Pancreas (tissue), 10 donors: ENCODE measurements around the gene GOLGB1. TPM values are rescaled to one million over a fixed set of nuclear protein-coding genes. Genes with fewer than 3 reads are reported as not detected.

Experiments used
- ATAC-seq, 4 donors: fragments of 200-7000 bp; cut with Tn5 transposase; one replicate each; pipeline versions ENCODE4 v1.8.0 to v1.9.1; 2020; ENCODE audit warnings: mild to moderate bottlenecking in 4 of 4, moderate library complexity in 4 of 4
- DNase-seq, 6 donors: peaks; one replicate each; pipeline ENCODE4 v3.0.0-alpha.2; 2020
- FAIRE-seq: peaks from 2 replicates; lab custom pipeline; 2012; peaks lifted over from hg19 to GRCh38; lab: Jason Lieb, UNC
- H3K27ac ChIP-seq, 4 donors: fragments of 200-600 bp; sonication (generic); 1 replicate in 3 of 4; 2 replicates in 1 of 4; pipeline versions ENCODE4 v1.5.0 to v1.8.0; 2020
- H3K27me3 ChIP-seq, 4 donors: fragments of 200-600 bp; one replicate each; pipeline ENCODE4 v1.8.0; 2021
- H3K36me3 ChIP-seq, 3 donors: fragments of 200-600 bp; sonication (generic) in 1 of 3; one replicate each; pipeline versions ENCODE4 v1.5.0 to v1.8.0; 2020 to 2021
- H3K4me1 ChIP-seq, 3 donors: fragments of 200-600 bp; one replicate each; pipeline ENCODE4 v1.8.0; 2021
- H3K4me3 ChIP-seq, 4 donors: fragments of 200-600 bp; sonication (generic) in 2 of 4; one replicate each; pipeline versions ENCODE4 v1.5.0 to v1.8.0; 2020 to 2021
- H3K9me3 ChIP-seq, 4 donors: fragments of 200-600 bp; one replicate each; pipeline ENCODE4 v1.8.0; 2021
- WGBS, 2 donors: extraction: QIAGEN DNeasy Blood & Tissue Kit; methylation state at CpG; one replicate each; pipeline ENCODE4 v1.1.7; 2013; 5-methylcytosine and 5-hydroxymethylcytosine counted together
- intact Hi-C, 3 donors: fragments of 100-400 bp; cut with DNase I; formaldehyde crosslinking; loops; one replicate each; pipeline versions ENCODE4 v1.11.1 to v1.14.2; 2022
- polyA plus RNA-seq, 2 donors: library from polyadenylated mRNA; stranded (reverse); fragments of 200-250 nt; gene quantifications; one replicate each; pipeline ENCODE4 v1.2.3, GENCODE V29; 2013
- total RNA-seq, 6 donors: library from RNA; stranded (reverse); fragmentation: NEBNext Ultra II Directional in 4 of 6; extraction: Animal tissue kit (Norgen Biotek cat#: 25700) in 4 of 6; gene quantifications; one replicate each; pipeline versions ENCODE4 v1.2.1 to v1.2.4, GENCODE V29; 2021 to 2023
- TF ChIP-seq, protein P1 (sequence below), 4 donors: fragments of 200-600 bp; sonication (generic) in 3 of 4; IDR thresholded peaks; one replicate each; pipeline versions ENCODE4 v1.5.0 to v1.8.0; 2021; ENCODE audit warnings: antibody characterized with exemption in 4 of 4
- donor health status: healthy with polysubstance abuse.
- donor health status: DM: no; HTN: no; CAD: no; lungs with moderate emphysema.
- donor health status: DM: no; HTN: no; CAD: no.
- donor health status: control.
- donor health status: control.
- donor health status: Bipolar disorder and iron deficiency.
- donor health status: DM: yes; HTN: yes; CAD: no.
- donor health status: DM: no; HTN: no; CAD: no.
- donor health status: DM: no; HTN: no; CAD: no.
- donor health status: DM: yes; HTN: yes; CAD: no.

Gene GOLGB1
- total and polyA plus RNA-seq, 8 donors: 18.9 to 45.0 (median 36.8) TPM

DNA sequence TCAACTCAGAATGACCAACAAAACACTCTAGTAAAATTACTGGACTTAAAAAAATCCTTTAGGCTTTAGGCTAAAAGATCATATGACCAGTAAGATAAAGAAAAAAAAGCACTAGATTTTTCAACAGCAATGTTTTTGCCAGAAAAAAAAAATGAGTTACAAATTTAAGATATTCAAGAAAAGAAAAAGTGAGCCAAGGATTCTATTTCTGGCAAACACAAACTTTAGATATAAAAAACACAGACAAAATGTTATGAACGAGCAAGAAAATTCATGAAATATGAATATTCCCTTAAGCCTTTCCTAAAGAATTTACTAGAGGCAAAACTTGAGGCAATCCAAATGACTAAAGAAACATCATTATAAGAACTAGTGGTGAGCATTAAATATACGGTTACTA, 8.6 kb downstream of the GOLGB1 start:
- FAIRE-seq (no peak), DNase-seq (no peak), ATAC-seq (no peak)
- Histone ChIP-seq H3K27ac (no peak overlapping the region), H3K4me1 (peaks cover 0 to 9% (median 3%) of the 10 kb centered on the region in 3 donors), H3K27me3 (no peaks in the 10 kb centered on the region), H3K4me3 (no peak overlapping the region), H3K9me3 (no peaks in the 10 kb centered on the region), H3K36me3 (no peaks in the 10 kb centered on the region)
- WGBS, 2 donors: 75 to 83% methylated on average over 2 of the region's 2 CpGs
- TF ChIP-seq, protein P1, sequence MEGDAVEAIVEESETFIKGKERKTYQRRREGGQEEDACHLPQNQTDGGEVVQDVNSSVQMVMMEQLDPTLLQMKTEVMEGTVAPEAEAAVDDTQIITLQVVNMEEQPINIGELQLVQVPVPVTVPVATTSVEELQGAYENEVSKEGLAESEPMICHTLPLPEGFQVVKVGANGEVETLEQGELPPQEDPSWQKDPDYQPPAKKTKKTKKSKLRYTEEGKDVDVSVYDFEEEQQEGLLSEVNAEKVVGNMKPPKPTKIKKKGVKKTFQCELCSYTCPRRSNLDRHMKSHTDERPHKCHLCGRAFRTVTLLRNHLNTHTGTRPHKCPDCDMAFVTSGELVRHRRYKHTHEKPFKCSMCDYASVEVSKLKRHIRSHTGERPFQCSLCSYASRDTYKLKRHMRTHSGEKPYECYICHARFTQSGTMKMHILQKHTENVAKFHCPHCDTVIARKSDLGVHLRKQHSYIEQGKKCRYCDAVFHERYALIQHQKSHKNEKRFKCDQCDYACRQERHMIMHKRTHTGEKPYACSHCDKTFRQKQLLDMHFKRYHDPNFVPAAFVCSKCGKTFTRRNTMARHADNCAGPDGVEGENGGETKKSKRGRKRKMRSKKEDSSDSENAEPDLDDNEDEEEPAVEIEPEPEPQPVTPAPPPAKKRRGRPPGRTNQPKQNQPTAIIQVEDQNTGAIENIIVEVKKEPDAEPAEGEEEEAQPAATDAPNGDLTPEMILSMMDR (IDR thresholded peaks at IDR 0.05): no peak
- intact Hi-C loops: no loop called here

DNA sequence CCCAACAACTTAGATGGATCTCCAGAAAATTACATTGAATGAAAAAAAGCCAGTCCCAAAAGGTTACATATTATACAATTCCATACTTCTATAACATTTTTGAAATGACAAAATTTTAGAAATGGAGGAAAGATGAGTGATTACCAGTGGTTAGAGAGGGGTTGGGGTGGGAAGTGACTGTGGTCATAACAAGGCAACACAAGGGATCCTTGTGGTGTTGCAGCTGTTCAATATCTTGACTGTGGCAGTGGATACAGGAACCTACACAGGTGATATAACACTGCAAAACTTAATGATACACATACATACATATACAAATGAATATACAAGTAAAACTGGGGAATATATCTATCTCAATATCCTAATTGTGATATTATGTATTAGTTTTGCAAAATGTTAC, 9.6 kb downstream of the GOLGB1 start:
- no peak for ATAC-seq

DNA sequence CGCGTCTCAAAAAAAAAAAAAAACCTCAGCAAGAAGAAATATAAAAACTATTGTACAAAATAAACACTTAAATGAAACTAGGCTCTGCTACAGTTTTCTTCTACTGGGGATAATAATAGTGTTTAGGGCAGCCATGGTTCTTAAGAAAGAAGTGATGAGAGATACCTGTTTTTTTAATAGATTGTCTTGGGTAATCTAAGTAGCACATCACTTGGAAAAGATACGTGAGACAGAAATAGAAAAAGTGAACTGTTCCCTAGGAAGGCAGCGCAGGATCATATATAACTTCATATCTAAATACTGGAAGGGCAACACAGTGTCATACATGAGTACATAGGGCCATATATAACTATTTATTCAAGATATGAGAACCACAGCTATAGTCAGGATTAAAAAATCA, 11.9 kb downstream of the GOLGB1 start:
- Histone ChIP-seq H3K27me3 (no peaks in the 10 kb centered on the region), H3K4me1 (peaks cover 0 to 6% (median 5%) of the 10 kb centered on the region in 3 donors), H3K4me3 (no peak overlapping the region), H3K9me3 (no peaks in the 10 kb centered on the region), H3K36me3 (no peaks in the 10 kb centered on the region), H3K27ac (no peak overlapping the region)
- FAIRE-seq (no peak), ATAC-seq (no peak), DNase-seq (no peak)
- TF ChIP-seq, protein P1 (IDR thresholded peaks at IDR 0.05): no peak
- intact Hi-C loops: no loop called here
- WGBS, 2 donors: 94 to 99% methylated on average over 4 of the region's 4 CpGs

More for the DNA sequence above, 9.6 kb downstream of the GOLGB1 start:
- peaks cover 0 to 6% (median 0%) of the 10 kb centered on the region in 3 donors for H3K4me1 ChIP-seq
- DNase-seq (no peak), FAIRE-seq (no peak)
- no peak overlapping the region for H3K4me3 ChIP-seq
- no peak overlapping the region for H3K27ac ChIP-seq
- TF ChIP-seq, protein P1 (IDR thresholded peaks at IDR 0.05): no peak
- no peaks in the 10 kb centered on the region for H3K27me3 ChIP-seq
- H3K9me3 ChIP-seq: no peaks in the 10 kb centered on the region
- intact Hi-C loops: no loop called here
- no peaks in the 10 kb centered on the region for H3K36me3 ChIP-seq

DNA sequence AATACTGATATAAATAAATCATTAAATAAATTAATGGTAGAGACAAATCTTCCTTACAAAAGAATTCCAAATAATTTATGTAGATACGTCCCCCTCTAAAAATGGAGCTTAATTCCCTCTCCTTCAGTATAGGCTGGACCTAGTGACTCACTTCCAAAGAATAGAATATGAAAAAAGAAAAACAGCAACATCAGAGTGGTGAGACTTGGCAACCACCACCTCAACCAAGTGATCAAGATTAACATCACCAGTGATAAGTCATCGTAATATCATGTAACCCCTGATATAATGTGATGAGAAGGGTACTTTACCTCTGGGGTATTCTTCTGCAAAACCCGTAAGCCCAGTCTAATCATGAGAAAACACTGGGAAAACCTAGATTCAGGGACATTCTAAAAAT, 13.4 kb downstream of the GOLGB1 start:
- H3K27me3 ChIP-seq: no peaks in the 10 kb centered on the region
- no peak overlapping the region for H3K4me3 ChIP-seq
- ATAC-seq (no peak), FAIRE-seq (no peak), DNase-seq (no peak)
- H3K4me1 ChIP-seq: peaks cover 4 to 10% (median 5%) of the 10 kb centered on the region in 3 donors
- intact Hi-C loops: no loop called here
- 82 to 90% methylated on average over 3 of the region's 3 CpGs for WGBS, 2 donors
- H3K9me3 ChIP-seq: no peaks in the 10 kb centered on the region
- no peak overlapping the region for H3K27ac ChIP-seq
- no peaks in the 10 kb centered on the region for H3K36me3 ChIP-seq
- TF ChIP-seq, protein P1 (IDR thresholded peaks at IDR 0.05): no peak

DNA sequence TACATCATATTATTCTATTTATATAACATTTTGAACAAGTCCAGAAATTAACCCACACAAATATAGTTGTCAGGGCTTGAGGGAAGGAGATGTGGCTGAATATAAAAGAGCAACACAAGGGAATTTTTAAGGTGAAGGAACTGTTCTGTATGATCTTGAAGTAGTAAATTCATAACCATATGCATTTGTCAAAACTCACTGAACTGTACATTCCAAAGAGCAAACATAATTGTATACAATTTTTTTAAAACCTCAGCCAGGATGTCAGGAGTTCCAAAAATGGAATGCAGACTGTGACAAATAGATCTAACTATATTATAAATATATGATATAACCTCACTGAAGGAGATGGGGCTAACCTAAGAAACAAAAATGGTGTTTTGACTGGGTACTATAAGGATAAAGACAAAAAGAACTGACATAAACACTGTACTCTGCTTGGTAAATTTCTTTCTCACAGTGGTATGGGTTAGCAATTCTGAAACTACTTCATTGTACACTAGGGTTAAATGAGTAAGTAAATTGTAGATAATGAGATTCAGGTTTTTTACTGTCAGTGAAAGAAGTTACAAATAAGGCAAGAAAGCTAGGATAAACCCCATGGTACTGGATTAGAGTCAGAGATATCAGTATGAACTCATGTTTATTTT, 14.4 kb downstream of the GOLGB1 start:
- ATAC-seq (no peak), FAIRE-seq (no peak), DNase-seq (no peak)
- peaks cover 5 to 9% (median 7%) of the 10 kb centered on the region in 3 donors for H3K4me1 ChIP-seq
- no peaks in the 10 kb centered on the region for H3K27me3 ChIP-seq
- H3K4me3 ChIP-seq: no peak overlapping the region
- TF ChIP-seq, protein P1 (IDR thresholded peaks at IDR 0.05): no peak
- H3K36me3 ChIP-seq: no peaks in the 10 kb centered on the region
- no peaks in the 10 kb centered on the region for H3K9me3 ChIP-seq
- intact Hi-C loops: no loop called here
- H3K27ac ChIP-seq: no peak overlapping the region
